HK-2 (cell line): Measurements from ENCODE around the gene SERPINB13.
"Not testable (repeated sequence)": the region's sequence is repeated elsewhere in the genome, so short reads cannot be mapped to it uniquely, and the experiment has no call there.

Source experiments
- DNase-seq: peaks from one replicate; pipeline ENCODE4 v3.0.0-alpha.2; 2018; ENCODE audit not compliant: unreplicated experiment

The SERPINB13 gene

DNA sequence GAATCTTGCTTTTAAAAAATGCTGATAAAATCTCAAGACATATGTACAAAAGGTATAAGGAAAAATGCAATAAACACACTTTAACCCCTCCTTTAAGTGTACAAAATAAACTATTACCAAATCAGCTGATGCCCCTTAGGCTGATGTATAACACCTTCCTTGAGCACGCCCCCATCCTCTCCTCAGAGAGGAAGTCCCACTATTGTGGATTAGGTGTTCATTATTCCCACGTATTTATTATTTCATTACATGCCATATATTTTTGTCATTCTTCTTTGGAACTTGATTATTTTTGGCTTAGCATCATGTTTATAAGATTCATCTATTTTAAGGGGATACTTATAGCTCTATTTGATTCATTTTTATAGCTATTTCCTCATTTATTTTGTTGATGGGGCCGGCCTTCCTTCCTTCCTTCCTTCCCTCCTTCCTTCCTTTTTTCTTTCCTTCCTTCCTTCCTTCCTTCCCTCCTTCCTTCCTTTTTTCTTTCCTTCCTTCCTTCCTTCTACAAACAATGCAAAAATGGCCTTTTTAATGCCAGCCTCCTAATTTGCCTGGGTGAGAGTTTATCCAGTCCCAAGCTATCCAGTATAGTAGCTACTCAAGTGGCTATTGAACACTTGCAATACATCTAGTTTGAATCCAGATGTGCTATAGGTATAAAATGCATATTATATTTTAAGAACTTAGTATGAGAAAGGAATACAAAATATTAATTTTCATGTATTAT, 4.0 kb downstream of the SERPINB13 start:
- no peak for DNase-seq

DNA sequence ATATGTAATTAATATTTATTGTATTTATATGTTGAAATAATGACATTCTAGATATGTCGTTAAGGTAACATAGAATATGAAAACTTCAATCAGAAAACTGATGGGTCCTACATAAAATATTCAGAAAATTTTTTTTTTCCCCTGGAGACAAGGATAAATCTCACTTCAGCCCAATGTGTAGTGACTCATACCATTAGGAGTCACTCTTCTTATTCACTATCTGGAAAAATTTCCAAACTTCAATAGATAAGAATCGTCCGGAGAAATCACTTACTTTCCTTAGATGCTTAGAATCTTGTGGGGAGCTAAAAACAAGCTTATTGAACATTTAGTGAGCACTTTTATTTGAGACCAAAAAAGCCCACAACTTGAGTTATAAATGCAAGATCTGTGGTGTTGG, 4.6 kb downstream of the SERPINB13 start:
- no peak for DNase-seq

DNA sequence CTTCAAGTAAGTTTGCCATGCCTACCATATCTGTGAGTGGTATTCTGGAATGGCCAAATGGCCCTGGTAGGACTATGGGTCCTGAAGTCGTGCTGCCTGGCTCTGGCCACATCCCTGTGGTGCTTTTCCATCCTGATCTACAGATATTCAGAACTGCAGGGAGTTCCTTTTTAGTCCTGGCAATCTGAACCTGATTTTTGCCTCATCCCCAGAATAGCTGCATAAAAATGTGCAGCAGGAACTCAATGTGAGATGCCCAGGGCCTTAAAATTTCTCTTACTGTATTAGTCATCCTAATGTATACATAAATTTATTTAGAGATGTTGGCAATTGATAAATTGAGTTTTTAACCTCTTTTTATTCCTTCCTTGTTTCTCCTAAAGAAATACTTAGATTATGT, 5.3 kb downstream of the SERPINB13 start:
- DNase-seq, result no peak

DNA sequence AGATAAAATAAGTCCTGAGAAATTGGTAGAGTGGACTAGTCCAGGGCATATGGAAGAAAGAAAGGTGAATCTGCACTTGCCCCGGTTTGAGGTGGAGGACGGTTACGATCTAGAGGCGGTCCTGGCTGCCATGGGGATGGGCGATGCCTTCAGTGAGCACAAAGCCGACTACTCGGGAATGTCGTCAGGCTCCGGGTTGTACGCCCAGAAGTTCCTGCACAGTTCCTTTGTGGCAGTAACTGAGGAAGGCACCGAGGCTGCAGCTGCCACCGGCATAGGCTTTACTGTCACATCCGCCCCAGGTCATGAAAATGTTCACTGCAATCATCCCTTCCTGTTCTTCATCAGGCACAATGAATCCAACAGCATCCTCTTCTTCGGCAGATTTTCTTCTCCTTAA, 9.8 kb downstream of the SERPINB13 start:
- DNase-seq, result no peak

DNA sequence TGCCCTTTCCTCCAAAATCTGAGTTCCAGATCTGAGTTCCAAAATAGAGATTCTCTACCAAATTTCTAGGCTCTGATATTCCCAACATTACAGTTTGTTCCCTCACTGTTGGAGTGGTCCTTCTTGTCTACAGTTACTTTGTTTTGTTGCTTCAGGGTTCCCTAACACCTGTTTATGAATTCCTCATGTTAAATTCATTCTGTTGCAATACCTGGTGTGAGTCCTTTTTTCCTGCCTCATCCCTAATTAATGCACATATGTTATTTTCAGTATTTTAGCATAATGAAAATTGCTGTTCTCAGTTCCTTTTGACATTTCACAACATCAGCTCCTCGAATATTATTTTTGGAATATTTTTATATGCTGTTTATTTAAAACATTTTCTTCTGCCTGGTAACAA, 16.2 kb downstream of the SERPINB13 start:
- no peak for DNase-seq

DNA sequence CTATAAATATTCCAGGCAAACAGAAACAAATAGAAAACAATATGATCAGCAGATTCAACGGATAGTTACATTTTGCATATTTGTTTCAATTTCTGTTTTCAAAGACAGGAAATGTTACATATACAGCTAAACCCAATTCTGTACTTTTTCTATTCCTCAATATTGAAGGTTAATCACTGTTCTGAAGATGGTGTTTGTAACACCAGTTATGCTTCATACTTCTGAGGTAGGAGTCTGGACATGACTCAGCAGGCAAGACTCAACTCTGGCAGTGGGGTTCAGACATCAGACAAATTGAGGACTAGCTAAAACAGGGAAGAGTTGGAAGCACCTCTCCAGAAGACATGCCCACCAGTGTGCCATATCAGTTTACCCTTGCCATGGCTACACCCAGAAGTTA, 16.6 kb downstream of the SERPINB13 start:
- DNase-seq, result no peak

DNA sequence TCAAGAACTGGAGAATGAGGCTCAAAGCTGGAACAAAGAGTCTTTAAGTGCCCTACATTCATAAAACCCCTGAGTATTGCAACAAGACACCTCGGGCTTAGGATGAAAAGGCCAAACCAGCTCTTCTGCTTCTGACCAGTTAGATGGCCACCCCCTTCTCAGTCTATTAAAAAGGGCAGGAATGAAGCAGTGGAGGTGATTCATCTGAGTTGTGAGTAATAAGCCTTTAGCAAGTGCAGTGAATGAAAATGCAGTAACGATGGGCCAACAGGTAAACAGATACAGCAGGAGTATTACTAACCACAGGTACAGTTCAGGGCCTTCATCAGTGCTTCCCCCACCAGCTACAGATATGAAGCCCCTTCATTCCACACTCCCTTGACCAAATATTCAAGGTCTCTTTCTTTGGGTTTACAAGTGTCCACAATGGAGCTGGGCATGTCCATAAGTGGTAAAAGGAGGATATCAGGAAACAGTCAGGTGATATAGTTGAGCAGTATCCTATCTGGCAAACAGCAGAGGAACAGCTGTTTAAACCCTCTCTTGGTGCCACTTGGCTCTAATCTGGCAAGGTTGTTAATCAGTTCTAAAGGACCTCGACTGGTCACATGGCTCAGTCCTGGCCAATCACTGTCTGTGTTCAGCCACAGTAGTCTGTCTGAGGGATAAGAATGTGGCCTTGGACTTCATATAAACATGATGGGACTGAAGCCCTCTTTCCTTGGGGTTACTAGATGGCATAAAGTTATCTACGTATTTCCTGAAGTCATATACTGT, 17.8 kb downstream of the SERPINB13 start:
- DNase-seq, result no peak

DNA sequence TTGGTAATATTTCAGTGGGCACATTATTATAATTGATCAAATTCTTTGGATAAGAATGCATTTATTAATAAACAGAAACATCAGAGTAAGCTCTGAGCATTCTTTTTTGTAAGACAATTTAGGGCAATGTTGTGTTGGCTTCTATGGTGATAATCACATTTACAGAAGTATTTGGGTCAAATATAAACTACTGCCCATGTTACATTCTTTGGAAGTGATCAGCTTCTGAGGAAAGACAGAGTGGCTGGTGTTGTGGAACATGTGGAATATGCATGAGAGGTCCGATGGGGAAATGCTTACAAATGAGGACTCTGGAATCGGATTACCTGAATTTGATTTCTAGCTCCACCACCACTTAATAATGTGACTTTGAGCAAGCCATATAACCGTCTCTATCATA, 19.4 kb downstream of the SERPINB13 start:
- DNase-seq, result no peak

DNA sequence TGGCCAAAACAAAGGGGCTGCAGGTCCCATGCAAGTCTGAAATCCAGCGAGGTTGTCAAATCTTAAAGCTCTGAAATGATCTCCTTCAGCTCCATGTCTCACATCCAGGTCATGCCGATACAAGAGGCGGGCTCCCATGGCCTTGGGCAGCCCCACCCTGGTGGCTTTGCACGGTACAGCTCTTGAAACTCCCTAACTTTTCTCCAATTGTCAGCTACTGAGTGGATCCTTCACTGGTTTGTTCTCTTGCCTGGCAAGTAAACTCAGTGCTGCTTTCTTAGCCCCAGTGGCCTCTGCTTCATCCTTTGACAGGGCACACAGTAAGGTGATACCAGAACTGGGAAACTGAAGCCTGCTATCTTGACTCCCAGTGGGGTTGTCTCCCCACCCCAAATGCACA, 26.3 kb downstream of the SERPINB13 start:
- DNase-seq, result no peak

DNA sequence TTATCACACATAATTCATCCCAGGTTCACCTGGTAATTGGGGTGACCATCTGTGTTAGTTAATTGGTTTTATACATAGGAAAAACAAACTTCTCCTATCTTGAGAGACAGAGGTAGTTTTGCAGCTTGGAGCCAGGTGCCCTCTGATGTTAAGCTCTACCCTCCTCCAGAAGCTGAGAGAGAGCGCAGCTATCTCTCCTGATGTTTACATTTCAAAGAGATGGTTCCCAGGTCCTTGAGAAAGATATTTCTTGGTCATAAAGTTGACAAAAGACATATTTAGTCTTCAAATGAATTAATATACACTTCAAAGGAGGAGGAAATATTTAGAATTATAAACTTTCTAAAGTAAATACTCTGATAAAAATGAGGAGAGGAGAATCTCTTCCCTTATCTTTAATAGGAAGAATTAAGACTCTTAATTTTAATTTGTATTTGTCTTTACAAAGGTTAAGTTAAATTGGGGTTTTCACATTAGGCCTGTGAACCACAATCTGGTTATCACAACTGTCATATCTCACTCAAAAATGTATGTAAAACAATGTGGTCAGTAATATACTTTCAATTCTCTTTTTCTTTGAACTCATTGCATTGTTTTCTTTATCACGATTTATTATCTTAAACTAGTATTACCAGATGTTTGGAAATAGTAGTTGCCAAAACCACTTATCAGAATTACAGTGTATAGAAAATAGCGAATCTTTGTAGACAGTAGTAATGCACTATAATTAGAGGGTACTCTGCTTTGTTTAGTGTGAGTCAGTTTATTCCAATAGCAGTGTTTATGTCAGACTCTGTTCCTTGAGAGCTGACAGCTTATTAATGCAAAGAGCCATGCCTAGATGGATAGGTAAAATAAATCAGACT, 30.1 kb downstream of the SERPINB13 start:
- no peak for DNase-seq

DNA sequence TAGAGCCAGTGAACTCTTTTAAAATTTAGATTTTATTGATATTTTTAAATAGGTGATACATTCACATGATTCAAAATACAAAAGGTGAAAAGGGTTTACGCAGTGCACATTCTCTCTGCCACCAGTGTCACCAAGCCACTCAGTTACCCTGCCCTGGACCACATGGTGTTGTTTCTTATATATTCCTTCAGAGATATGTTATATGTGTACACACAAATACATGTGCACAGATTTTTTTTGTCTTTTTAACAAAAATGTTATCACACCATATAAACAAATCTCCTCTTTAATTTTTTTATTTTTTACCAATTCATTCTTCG, 30.7 kb downstream of the SERPINB13 start:
- DNase-seq, result no peak

DNA sequence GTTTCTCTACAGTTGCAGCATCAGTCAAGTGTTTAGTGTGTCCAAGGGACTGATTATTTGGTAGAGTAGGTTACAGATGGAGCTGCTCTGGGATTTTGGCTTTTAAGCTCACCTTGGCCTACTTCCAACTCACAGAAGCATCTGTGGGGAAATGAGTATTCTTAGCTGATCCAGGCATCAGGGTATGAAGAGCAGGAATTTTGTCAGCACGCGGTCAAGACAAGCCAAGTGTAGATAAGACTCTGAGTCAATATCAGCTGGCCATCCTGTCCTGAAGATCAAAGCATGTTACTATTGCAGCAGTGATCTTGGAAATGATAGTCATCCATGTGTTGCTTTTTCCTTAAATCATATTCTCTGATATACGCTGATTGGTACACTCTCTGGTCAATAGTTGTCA, 32.5 kb downstream of the SERPINB13 start:
- DNase-seq, result no peak

DNA sequence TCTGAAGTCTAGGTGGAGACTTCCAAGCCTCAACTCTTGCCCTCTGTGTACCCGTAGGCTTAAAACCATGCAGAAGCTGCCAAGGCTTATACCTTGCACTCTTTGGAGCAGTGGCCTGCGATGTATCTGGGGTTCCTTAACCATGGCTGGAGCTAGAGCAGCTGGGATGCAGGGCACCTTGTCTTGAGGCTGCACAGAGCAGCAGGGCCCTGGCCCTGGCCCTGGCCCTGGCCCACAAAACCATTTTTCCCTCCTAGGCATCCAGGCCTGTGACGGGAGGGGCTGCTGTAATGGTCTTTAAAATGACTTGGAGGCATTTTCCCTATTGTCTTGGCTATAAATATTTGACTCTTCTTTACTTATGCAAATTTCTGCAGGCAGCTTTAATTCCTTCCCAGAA, 37.7 kb downstream of the SERPINB13 start:
- no peak for DNase-seq

DNA sequence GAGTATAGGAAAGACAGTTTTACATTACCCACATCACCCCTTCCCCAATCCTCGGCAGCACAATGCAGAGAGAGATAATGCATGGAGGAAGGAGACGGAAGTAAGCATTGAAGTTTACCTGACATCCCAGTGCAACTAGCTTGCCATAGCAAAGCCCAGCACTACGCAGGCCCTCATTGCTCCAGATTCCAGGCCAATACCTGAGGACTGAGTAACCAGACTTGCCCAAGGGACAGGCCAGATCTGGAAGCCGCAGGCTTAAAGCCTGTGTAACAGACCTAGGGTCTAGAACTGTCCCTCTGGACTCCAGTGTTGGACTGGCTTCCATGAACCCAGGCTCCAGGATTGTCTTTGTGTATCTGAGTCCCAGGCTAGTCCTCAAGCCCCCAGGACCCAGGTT, 39.3 kb downstream of the SERPINB13 start:
- DNase-seq, result no peak

DNA sequence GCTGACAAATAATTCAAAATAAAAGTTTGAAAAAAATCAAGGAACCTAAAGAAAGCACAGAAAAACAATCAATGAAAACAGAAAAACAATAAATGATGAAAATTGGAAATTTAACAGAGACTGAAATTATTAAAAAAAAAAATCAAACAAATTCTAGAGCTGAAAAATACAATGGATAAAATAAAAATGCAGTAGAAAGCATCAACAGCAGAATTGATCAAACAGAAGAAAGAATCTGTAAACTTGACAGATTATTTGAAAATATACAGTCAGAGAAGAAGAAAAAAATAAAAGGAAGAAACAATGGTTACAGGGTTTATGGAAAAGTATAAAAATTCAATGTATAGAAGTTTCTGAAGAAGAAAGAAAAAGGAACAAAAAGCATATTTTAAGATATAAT, 40.7 kb downstream of the SERPINB13 start:
- DNase-seq, result no peak

DNA sequence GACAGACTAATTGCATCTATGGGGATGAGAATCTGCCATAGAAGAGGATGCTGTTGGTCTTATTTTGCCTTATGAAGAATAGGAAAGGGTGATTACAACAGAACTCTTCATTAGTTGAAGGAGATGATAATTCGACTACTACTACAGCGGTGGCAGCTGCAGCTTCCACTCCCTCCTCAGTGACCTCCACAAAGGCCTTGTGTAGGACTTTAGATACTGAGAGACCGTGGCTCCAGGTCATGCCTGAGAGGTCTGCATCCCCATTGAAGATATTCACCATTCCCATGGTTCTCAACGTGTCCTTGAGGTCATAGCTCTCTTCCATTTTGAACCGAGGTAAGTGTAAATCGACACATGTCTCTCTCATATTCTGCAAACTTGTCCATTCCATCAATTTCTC, 50.6 kb downstream of the SERPINB13 start:
- no peak for DNase-seq

DNA sequence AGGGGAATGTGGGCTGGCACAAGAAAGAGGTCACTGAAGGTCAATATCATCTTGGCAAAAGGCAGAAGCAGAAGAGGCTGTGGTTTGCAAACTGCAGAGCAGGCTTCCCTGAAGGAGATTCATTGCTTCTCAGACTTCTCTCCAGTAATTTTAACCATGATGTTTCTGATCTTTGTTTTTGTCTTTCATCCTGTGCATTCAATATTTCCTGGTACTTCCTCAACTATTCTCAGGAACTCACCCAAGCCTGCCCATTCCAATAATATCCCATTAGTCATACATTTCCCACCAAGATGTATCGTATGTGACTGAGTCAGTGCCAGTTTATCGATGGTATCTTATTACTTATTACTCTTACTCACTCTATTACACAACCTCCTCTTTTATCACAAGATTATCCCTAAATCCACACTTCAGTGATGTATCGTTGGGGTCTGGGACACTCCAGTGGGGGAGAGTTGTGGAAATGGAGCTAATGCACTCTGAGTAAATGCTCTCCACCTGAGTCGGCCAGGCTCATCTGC, 54.1 kb downstream of the SERPINB13 start:
- DNase-seq, result not testable (repeated sequence)

DNA sequence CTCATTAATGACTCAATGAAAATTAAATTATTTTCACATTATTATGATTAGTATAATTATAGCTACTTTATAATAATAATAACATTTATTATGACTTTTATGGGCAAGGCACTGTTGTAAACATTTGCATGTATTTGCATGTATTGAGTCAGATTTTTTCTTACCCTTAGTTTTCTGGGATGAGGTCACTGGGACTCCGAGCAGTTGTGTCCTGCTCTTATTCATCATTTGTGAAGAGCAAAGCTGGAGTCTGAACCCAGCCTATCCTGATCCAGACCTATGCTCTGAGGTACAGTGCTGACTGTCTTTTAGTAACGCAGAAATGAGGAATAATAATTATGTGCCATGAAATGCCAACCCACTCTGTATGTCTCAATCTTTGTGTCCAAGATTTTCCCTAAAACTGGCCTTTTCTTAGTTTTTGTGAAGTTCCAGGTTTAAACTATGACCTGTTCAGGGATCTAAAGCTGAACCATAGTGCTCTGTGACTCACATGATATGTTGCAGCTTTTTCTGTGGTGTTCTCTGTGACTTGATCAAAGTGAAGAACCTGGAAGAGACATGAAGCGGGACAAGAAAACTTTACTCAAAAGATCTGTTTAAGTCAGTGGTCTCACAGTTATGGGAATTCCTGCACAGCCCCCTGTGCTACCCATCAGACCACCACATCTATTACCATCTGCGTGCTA, 55.7 kb downstream of the SERPINB13 start:
- DNase-seq, result not testable (repeated sequence)

DNA sequence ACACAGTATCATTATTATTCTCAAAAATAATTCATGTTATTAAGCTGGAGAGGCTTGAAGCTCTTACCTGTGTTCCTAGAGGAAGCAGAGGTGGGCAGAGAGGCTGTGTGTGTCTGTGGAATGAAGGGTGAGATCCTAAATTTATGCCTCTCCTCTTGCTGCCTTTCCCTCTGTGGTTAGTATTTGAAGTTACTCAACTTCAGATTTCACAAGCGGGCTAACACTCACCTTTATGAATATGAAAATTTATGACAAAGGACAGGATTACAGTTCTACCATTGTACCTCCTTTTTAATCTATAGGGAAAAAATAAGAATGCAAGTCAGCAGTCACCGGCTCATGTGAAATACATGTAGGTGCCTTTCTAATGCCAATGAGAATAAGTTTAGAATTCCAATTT, 57.0 kb downstream of the SERPINB13 start, which contains the start of gene SERPINB4:
SERPINB4 (minus strand) TSS at position 115 of the 400 bp plus-strand sequence. CDS start 679 bp downstream, outside the sequence.
- DNase-seq, result not testable (repeated sequence)

DNA sequence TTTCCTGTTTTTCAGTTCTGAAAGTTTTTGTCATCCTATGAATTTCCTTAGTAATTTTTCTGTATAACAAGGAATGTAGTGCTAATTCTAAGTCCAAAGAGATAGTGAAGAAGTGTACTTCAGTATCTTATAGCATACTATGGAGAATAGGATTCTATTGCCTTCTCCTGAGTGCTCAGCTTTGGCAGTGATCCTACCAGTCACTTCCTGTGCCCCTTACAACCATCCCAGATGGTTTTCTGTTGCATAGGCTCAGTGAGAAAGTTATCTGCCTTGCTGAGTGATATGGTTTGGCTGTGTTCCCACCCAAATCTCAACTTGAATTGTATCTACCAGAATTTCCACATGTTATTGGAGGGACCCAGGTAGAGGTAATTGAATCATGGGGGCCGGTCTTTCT, 57.6 kb downstream of the SERPINB13 start:
- not testable (repeated sequence) for DNase-seq

DNA sequence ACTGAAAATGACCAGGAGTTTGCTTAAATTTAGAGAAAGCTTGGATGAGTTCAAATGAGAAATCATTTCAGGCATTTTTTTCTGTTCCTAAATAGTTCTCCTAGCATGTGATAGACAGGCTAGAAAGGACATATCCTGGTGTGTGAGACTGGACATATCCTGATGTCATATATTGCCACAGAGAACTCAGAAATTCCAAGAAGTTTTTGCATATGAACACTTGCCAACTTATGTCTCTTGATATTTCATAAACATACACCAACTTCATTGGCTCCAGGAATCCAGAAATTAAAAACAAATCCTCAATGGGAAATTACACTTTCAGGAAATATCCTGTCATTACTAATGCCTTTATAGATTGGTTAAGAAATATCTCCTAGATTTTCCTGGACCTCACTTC, 59.8 kb downstream of the SERPINB13 start:
- no peak for DNase-seq

DNA sequence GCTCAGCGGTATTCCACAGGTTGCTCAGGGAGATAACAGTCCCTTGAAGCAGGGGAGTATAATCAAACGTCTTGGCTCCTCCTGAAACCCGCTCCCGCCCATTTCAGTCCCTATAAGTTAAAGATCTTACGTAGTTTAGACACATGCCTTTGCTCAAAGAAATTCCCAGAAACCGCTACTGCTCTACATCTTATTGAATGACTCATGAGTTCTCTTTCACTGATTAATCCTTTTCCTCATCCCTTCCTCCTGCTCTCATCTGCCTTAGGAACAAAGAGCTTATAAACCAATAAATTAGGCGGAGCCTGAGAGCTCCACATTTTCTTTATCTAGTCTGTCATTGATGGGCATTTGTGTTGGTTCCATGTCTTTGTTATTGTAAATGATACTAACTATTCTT, 61.1 kb downstream of the SERPINB13 start:
- DNase-seq, result no peak
